ENCODE measurements around the gene HTT. TPM values are rescaled to one million over a fixed set of nuclear protein-coding genes. Genes with fewer than 3 reads are reported as not detected.

The HTT gene
- total and polyA plus RNA-seq, 10 of the 15 experiments (the other 5 are each of a cell fraction or from before 2014, with no cell fraction given): 3.3 to 113 (median 43.3) TPM

DNA sequence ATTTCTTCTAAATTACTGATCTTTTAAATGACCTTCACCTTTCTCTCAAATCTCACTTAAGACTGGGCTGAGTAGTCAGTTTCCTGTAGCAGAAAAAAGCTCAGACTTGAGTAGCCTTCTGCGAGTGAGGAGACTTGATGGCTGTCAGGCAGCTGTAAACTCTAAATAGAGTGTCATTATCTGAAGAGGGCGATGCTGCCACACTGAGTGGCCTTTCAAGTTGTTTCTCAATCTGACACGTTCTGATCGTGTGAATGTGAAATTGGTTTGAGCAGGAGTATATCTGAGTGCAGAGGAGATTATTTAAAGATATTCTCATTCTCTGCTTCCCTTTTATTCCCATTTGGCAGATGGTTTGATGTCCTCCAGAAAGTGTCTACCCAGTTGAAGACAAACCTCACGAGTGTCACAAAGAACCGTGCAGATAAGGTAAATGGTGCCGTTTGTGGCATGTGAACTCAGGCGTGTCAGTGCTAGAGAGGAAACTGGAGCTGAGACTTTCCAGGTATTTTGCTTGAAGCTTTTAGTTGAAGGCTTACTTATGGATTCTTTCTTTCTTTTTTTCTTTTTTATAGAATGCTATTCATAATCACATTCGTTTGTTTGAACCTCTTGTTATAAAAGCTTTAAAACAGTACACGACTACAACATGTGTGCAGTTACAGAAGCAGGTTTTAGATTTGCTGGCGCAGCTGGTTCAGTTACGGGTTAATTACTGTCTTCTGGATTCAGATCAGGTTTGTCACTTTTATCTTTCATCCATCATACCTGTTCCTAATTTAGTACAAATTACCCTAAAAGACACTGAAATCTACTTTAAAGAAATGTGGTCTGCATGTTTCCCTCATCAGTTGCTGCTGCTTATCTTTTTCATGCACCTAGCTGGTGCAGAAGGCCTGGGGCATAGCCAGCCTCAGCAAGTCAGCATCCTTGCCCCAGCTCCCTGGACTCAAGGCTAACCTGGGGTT is 100.2 kb downstream of the HTT start:
- POLR2A ChIA-PET: no interaction called here
- ATAC-seq: no peak
- Histone ChIP-seq H3K27me3 (replicated peaks in 1 of 2; ENCODE audit: control insufficient read depth in 2 of 2, insufficient read depth in 2 of 2, low read length in 1 of 2) (no peaks in the 10 kb centered on the region), H3K9ac (ENCODE audit: control insufficient read depth, insufficient read depth, low read length) (no peak overlapping the region), H3K27ac (ENCODE audit: control insufficient read depth, insufficient read depth) (no peak overlapping the region), H2AFZ (ENCODE audit: control insufficient read depth, low read depth, low read length) (no peak overlapping the region), H3K4me2 (ENCODE audit: control insufficient read depth, insufficient read depth) (no peak overlapping the region), H3K4me1 (ENCODE audit: control insufficient read depth, insufficient read depth, low read length) (no peaks in the 10 kb centered on the region), H3K79me2 (ENCODE audit: control insufficient read depth, insufficient read depth, low read length) (peaks cover 3% of the 10 kb centered on the region), H3K9me3 (replicated peaks; ENCODE audit: control insufficient read depth, insufficient read depth, low read length) (no peaks in the 10 kb centered on the region), H3K36me3 (ENCODE audit: control insufficient read depth in 2 of 2, insufficient read depth in 2 of 2, low read length in 1 of 2) (peaks cover 28 to 53% of the 10 kb centered on the region in 2 experiments), H3K4me3 (no peak overlapping the region), H4K20me1 (ENCODE audit: control insufficient read depth, insufficient read depth) (no peaks in the 10 kb centered on the region; the same call in 1 of the 2 replicates)
- SMC1A ChIA-PET (ENCODE audit: uncharacterized antibody, unreplicated experiment): interaction anchor here (1.3 kb wide), 1 partner anchor 12 kb away, joined by 3 read pairs; no protein-coding TSS in a partner anchor
- 99% methylated on average over 12 of the region's 12 CpGs for WGBS (ENCODE audit: insufficient coverage, insufficient replicate concordance, low lambda C conversion rate, missing lambda C conversion rate)
- no peak for FAIRE-seq
- in situ Hi-C loops (cut with MboI) (no loop called here), intact Hi-C loops (cut with micrococcal nuclease; ENCODE audit: unreplicated experiment) (no loop called here)
- RAD21 ChIA-PET (ENCODE audit: unreplicated experiment): no interaction called here
- no TSS peak for BruUV-seq (replicated peaks)
- DNase-seq (ENCODE audit: low read depth, low spot score): no peak
- TF ChIP-seq POLR2AphosphoS5 (IDR thresholded peaks at IDR 0.05; ENCODE audit: low read length): no peak
- TF ChIP-seq JUNB (IDR thresholded peaks at IDR 0.05): no peak
- TF ChIP-seq MXI1 (IDR thresholded peaks at IDR 0.05; ENCODE audit: low read depth, low read length): no peak
- no peak for TF ChIP-seq CREM (IDR thresholded peaks at IDR 0.05; ENCODE audit: low read depth)
- TF ChIP-seq, protein P1, sequence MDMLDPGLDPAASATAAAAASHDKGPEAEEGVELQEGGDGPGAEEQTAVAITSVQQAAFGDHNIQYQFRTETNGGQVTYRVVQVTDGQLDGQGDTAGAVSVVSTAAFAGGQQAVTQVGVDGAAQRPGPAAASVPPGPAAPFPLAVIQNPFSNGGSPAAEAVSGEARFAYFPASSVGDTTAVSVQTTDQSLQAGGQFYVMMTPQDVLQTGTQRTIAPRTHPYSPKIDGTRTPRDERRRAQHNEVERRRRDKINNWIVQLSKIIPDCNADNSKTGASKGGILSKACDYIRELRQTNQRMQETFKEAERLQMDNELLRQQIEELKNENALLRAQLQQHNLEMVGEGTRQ (IDR thresholded peaks at IDR 0.05; ENCODE audit: borderline replicate concordance, low read depth, low read length): no peak
- no peak for TF ChIP-seq HDAC6 (IDR thresholded peaks at IDR 0.05; ENCODE audit: unreplicated experiment)
- TF ChIP-seq BMI1 (IDR thresholded peaks at IDR 0.05; ENCODE audit: borderline replicate concordance): no peak
- TF ChIP-seq ZNF274 (IDR thresholded peaks at IDR 0.05; ENCODE audit: insufficient read depth, insufficient read length): no peak
- TF ChIP-seq, protein P2, sequence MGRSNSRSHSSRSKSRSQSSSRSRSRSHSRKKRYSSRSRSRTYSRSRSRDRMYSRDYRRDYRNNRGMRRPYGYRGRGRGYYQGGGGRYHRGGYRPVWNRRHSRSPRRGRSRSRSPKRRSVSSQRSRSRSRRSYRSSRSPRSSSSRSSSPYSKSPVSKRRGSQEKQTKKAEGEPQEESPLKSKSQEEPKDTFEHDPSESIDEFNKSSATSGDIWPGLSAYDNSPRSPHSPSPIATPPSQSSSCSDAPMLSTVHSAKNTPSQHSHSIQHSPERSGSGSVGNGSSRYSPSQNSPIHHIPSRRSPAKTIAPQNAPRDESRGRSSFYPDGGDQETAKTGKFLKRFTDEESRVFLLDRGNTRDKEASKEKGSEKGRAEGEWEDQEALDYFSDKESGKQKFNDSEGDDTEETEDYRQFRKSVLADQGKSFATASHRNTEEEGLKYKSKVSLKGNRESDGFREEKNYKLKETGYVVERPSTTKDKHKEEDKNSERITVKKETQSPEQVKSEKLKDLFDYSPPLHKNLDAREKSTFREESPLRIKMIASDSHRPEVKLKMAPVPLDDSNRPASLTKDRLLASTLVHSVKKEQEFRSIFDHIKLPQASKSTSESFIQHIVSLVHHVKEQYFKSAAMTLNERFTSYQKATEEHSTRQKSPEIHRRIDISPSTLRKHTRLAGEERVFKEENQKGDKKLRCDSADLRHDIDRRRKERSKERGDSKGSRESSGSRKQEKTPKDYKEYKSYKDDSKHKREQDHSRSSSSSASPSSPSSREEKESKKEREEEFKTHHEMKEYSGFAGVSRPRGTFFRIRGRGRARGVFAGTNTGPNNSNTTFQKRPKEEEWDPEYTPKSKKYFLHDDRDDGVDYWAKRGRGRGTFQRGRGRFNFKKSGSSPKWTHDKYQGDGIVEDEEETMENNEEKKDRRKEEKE (IDR thresholded peaks at IDR 0.05): no peak
- CTCF ChIA-PET: interaction anchor here (0.9 to 1.5 kb wide), 2 partner anchors 36 to 39 kb away, joined by 3 read pairs; no protein-coding TSS in a partner anchor

All from GM12878 (cell line).